Brain microvascular endothelial cell (primary cell): ENCODE data around the gene TBXAS1.

Source experiments
- DNase-seq: peaks from one replicate; pipeline ENCODE4 v3.0.0-alpha.2; 2020
- H3K27ac ChIP-seq: fragments of 250-450 bp; sonication (Bioruptor Pico); 2 replicates; pipeline ENCODE4 v1.5.1; 2020; ENCODE audit warnings: mild to moderate bottlenecking, moderate library complexity
- H3K27me3 ChIP-seq: fragments of 250-450 bp; sonication (Bioruptor Pico); replicated peaks from 2 replicates; pipeline ENCODE4 v1.5.1; 2020; ENCODE audit warnings: mild to moderate bottlenecking
- H3K36me3 ChIP-seq: fragments of 250-450 bp; sonication (Bioruptor Pico); replicated peaks from 2 replicates; pipeline ENCODE4 v1.5.1; 2020; ENCODE audit warnings: mild to moderate bottlenecking
- H3K4me3 ChIP-seq: 2 replicates; pipeline ENCODE4 v1.5.1; 2011; ENCODE audit warnings: low read depth, mild to moderate bottlenecking, control low read depth, low read length, moderate library complexity
- CTCF ChIP-seq: IDR thresholded peaks from 2 replicates; pipeline ENCODE4 v1.5.1; 2011; ENCODE audit warnings: low read depth, mild to moderate bottlenecking, moderate library complexity, low read length, control low read depth, inconsistent platforms; ENCODE audit errors: missing control alignments
- in situ Hi-C: cut with HindIII; loops from 2 replicates; pipeline ENCODE4 v1.10.0; 2017; ENCODE audit warnings: low sequenced_read_pairs, low pct_ligation_motif_present

TBXAS1 gene

GRCh38 chr7:140062118-140062527, 233.1 kb downstream of the TBXAS1 start:
- no peak for DNase-seq
- in situ Hi-C loops, result no loop called here

GRCh38 chr7:140062528-140063299, 233.7 kb downstream of the TBXAS1 start, which contains the start of gene PARP12:
PARP12 (minus strand) TSS chr7:140062951; CDS start chr7:140062847, 104 bp downstream.
- peak; percentile 76 for DNase-seq
- Histone ChIP-seq H3K27me3 (no peaks in the 10 kb centered on the region), H3K4me3 (peak within 1 kb of the TSS; percentile 65), H3K27ac (peak within 1 kb of the TSS; percentile 66), H3K36me3 (no peaks in the 10 kb centered on the region)
- TF ChIP-seq CTCF, result no peak
- in situ Hi-C loops, result no loop called here

More at GRCh38 chr7:140062118-140062527, 233.1 kb downstream of the TBXAS1 start:
- Histone ChIP-seq H3K4me3 (peak overlapping the region; percentile 65), H3K36me3 (peaks cover 2% of the 10 kb centered on the region), H3K27ac (peak overlapping the region; percentile 66), H3K27me3 (no peaks in the 10 kb centered on the region)
- no peak for TF ChIP-seq CTCF

GRCh38 chr7:140067052-140067451, 238.0 kb downstream of the TBXAS1 start:
- Histone ChIP-seq H3K4me3 (no peak overlapping the region), H3K27ac (no peak overlapping the region), H3K27me3 (no peaks in the 10 kb centered on the region), H3K36me3 (no peaks in the 10 kb centered on the region)
- no peak for TF ChIP-seq CTCF
- in situ Hi-C loops, result no loop called here
- DNase-seq, result no peak

GRCh38 chr7:140068033-140068432, 239.0 kb downstream of the TBXAS1 start:
- DNase-seq, result no peak
- Histone ChIP-seq H3K27ac (no peak overlapping the region), H3K4me3 (no peak overlapping the region), H3K36me3 (no peaks in the 10 kb centered on the region), H3K27me3 (no peaks in the 10 kb centered on the region)
- no peak for TF ChIP-seq CTCF
- in situ Hi-C loops, result no loop called here

GRCh38 chr7:140069298-140069949, 240.4 kb downstream of the TBXAS1 start:
- no peak overlapping the region for H3K27ac ChIP-seq
- no peak overlapping the region for H3K4me3 ChIP-seq
- no peak for TF ChIP-seq CTCF
- no peaks in the 10 kb centered on the region for H3K27me3 ChIP-seq
- in situ Hi-C loops, result no loop called here
- no peak for DNase-seq
- no peaks in the 10 kb centered on the region for H3K36me3 ChIP-seq
